Anterior cingulate cortex (tissue), 58 donors: ENCODE measurements around the gene RPS5.
"Not testable (repeated sequence)": the region's sequence is repeated elsewhere in the genome, so short reads cannot be mapped to it uniquely, and the experiment has no call there.

Source experiments
- DNase-seq, 58 donors: peaks; one replicate each; lab custom pipeline; 2025; lab: John Stamatoyannopoulos, UW

Gene RPS5

GRCh38 chr19:58400916-58401839 is 14.1 kb downstream of the RPS5 start:
- peak; percentile 86 to 100 (median 98) for DNase-seq

- DNase-seq: no peak
Observed at GRCh38 chr19:58401840-58402421, 14.9 kb downstream of the RPS5 start.

GRCh38 chr19:58403920-58404478 is 16.9 kb downstream of the RPS5 start:
- DNase-seq: not testable (repeated sequence)

- DNase-seq: no peak
Observed at GRCh38 chr19:58406818-58407657, 20.0 kb downstream of the RPS5 start.

- no peak for DNase-seq
Observed at GRCh38 chr19:58407658-58408151, 20.6 kb downstream of the RPS5 start.

GRCh38 chr19:58408152-58409009 is 21.3 kb downstream of the RPS5 start, which contains the start of gene ZNF584:
TSS of gene ZNF584 (plus strand) at chr19:58408649. CDS start at chr19:58409148, 499 bp downstream.
- DNase-seq: peak; percentile 63 to 98 (median 94)

GRCh38 chr19:58409010-58409790 is 22.1 kb downstream of the RPS5 start:
- DNase-seq: peak in 11 of 58 donors; percentile 4 to 52 (median 30)

GRCh38 chr19:58416604-58417003 is 29.5 kb downstream of the RPS5 start:
- no peak for DNase-seq

GRCh38 chr19:58417071-58417470 is 30.0 kb downstream of the RPS5 start:
- DNase-seq: no peak

- no peak for DNase-seq
Observed at GRCh38 chr19:58428617-58429016, 41.5 kb downstream of the RPS5 start.

- no peak for DNase-seq
Observed at GRCh38 chr19:58429745-58430144, 42.7 kb downstream of the RPS5 start.

- DNase-seq: no peak
Observed at GRCh38 chr19:58434217-58434616, 47.1 kb downstream of the RPS5 start.

GRCh38 chr19:58439576-58440554 is 52.8 kb downstream of the RPS5 start, which contains the start of gene ZNF132:
TSS of gene ZNF132 (minus strand) at chr19:58440153. CDS start at chr19:58439821, 332 bp downstream.
- peak; percentile 86 to 100 (median 99) for DNase-seq

GRCh38 chr19:58440556-58440955 is 53.5 kb downstream of the RPS5 start:
- DNase-seq: peak in 2 of 58 donors; percentile 22 to 36

GRCh38 chr19:58442986-58443385 is 55.9 kb downstream of the RPS5 start:
- DNase-seq: not testable (repeated sequence)
